Calu3 (cell line): Measurements from ENCODE around the gene RBM43. TPM values are rescaled to one million over a fixed set of nuclear protein-coding genes. Genes with fewer than 3 reads are reported as not detected.

Experiments
- BruUV-seq: library from RNA; stranded (reverse); fragments of 400-500 nt; replicated peaks from 2 replicates; lab custom pipeline; 2021; lab: Mats Ljungman, UMichigan
- CTCF ChIA-PET: fragments of 300-600 bp; sonication (Branson Sonifier 250); formaldehyde crosslinking; loops from one replicate; lab custom pipeline; 2022; ENCODE audit warnings: antibody characterized with exemption; lab: Charles Lee
- DNase-seq: peaks from one replicate; pipeline ENCODE4 v3.0.0; 2022
- H3K27ac Mint-ChIP-seq: one replicate; pipeline ENCODE4 v1.8.0; 2022; ENCODE audit warnings: mixed read lengths; ENCODE audit not compliant: unreplicated experiment
- H3K27me3 Mint-ChIP-seq: one replicate; pipeline ENCODE4 v1.8.0; 2022; ENCODE audit warnings: mixed read lengths; ENCODE audit not compliant: unreplicated experiment
- H3K36me3 Mint-ChIP-seq: one replicate; pipeline ENCODE4 v1.8.0; 2022; ENCODE audit warnings: mild to moderate bottlenecking, moderate library complexity, mixed read lengths; ENCODE audit not compliant: insufficient read depth, unreplicated experiment
- H3K4me1 Mint-ChIP-seq: one replicate; pipeline ENCODE4 v1.8.0; 2022; ENCODE audit warnings: mild to moderate bottlenecking, low read depth, mixed read lengths; ENCODE audit not compliant: unreplicated experiment
- H3K4me3 Mint-ChIP-seq: one replicate; pipeline ENCODE4 v1.8.0; 2022; ENCODE audit warnings: mild to moderate bottlenecking, low read depth, moderate library complexity, mixed read lengths; ENCODE audit not compliant: unreplicated experiment
- H3K9me3 Mint-ChIP-seq: one replicate; pipeline ENCODE4 v1.8.0; 2022; ENCODE audit warnings: low read depth, mixed read lengths; ENCODE audit not compliant: unreplicated experiment
- intact Hi-C: fragments of 100-400 bp; cut with micrococcal nuclease; formaldehyde crosslinking; loops from one replicate; pipeline ENCODE4 v1.10.0; 2022; ENCODE audit not compliant: unreplicated experiment
- total RNA-seq: library from RNA; stranded (reverse); gene quantifications from 2 replicates; pipeline ENCODE4 v1.2.3, GENCODE V29; 2022
- TF ChIP-seq, protein P1 (sequence below): fragments of 200-600 bp; IDR thresholded peaks from one replicate; pipeline ENCODE4 v1.8.0; 2022; ENCODE audit warnings: antibody characterized with exemption; ENCODE audit not compliant: unreplicated experiment

Gene RBM43
- total RNA-seq, 1 experiment from 2014 or later, result 5.2 TPM

- Mint-ChIP-seq H3K4me3 (no peak overlapping the region), H3K36me3 (no peaks in the 10 kb centered on the region), H3K27me3 (no peaks in the 10 kb centered on the region), H3K4me1 (peaks cover 14% of the 10 kb centered on the region), H3K9me3 (peaks cover 2% of the 10 kb centered on the region), H3K27ac (no peak overlapping the region)
- CTCF ChIA-PET, result interaction anchor here (0.6 kb wide), 1 partner anchor 733 kb away, joined by 5 read pairs; no protein-coding TSS in a partner anchor
- intact Hi-C loops, result no loop called here
- DNase-seq, result no peak
- TF ChIP-seq, protein P1, sequence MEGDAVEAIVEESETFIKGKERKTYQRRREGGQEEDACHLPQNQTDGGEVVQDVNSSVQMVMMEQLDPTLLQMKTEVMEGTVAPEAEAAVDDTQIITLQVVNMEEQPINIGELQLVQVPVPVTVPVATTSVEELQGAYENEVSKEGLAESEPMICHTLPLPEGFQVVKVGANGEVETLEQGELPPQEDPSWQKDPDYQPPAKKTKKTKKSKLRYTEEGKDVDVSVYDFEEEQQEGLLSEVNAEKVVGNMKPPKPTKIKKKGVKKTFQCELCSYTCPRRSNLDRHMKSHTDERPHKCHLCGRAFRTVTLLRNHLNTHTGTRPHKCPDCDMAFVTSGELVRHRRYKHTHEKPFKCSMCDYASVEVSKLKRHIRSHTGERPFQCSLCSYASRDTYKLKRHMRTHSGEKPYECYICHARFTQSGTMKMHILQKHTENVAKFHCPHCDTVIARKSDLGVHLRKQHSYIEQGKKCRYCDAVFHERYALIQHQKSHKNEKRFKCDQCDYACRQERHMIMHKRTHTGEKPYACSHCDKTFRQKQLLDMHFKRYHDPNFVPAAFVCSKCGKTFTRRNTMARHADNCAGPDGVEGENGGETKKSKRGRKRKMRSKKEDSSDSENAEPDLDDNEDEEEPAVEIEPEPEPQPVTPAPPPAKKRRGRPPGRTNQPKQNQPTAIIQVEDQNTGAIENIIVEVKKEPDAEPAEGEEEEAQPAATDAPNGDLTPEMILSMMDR, result no peak
- BruUV-seq, result no TSS peak
Measured at GRCh38 chr2:151268085-151268484, 6.4 kb upstream of the RBM43 start.

DNA sequence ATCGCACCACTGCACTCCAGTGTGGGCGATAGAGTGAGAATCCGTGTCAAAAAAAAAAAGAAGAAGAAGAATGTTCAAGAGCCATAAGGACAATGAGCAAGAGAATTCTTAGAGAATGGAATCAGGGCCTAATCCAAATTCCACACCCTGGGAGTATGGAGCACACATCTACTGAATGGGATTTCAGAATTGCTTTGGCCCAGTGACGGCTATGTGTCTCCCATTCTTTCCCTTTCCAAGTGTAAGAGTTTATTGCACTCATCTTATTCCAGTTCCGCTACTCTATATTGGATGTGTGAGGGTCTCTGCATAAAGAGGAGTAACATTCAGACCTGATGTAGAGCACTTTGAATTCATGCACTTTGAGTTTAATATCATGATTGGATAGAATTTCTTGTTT is 5.9 kb upstream of the RBM43 start:
- peaks cover 2% of the 10 kb centered on the region for H3K9me3 Mint-ChIP-seq
- no TSS peak for BruUV-seq
- no peaks in the 10 kb centered on the region for H3K27me3 Mint-ChIP-seq
- TF ChIP-seq, protein P1, result no peak
- peaks cover 14% of the 10 kb centered on the region for H3K4me1 Mint-ChIP-seq
- no peak overlapping the region for H3K27ac Mint-ChIP-seq
- H3K4me3 Mint-ChIP-seq, result no peak overlapping the region
- DNase-seq, result no peak
- intact Hi-C loops, result no loop called here
- H3K36me3 Mint-ChIP-seq, result no peaks in the 10 kb centered on the region
- CTCF ChIA-PET, result no interaction called here

GRCh38 chr2:151265991-151266390 is 4.3 kb upstream of the RBM43 start:
- Mint-ChIP-seq H3K27me3 (no peaks in the 10 kb centered on the region), H3K27ac (no peak overlapping the region), H3K36me3 (peaks cover 11% of the 10 kb centered on the region), H3K4me3 (no peak overlapping the region), H3K9me3 (peaks cover 2% of the 10 kb centered on the region), H3K4me1 (peaks cover 14% of the 10 kb centered on the region)
- CTCF ChIA-PET, result interaction anchor here (0.6 to 0.7 kb wide), 2 partner anchors 27 to 560 kb away, joined by 3 read pairs; no protein-coding TSS in a partner anchor
- no peak for DNase-seq
- TF ChIP-seq, protein P1, result no peak
- intact Hi-C loops, result no loop called here
- no TSS peak for BruUV-seq

DNA sequence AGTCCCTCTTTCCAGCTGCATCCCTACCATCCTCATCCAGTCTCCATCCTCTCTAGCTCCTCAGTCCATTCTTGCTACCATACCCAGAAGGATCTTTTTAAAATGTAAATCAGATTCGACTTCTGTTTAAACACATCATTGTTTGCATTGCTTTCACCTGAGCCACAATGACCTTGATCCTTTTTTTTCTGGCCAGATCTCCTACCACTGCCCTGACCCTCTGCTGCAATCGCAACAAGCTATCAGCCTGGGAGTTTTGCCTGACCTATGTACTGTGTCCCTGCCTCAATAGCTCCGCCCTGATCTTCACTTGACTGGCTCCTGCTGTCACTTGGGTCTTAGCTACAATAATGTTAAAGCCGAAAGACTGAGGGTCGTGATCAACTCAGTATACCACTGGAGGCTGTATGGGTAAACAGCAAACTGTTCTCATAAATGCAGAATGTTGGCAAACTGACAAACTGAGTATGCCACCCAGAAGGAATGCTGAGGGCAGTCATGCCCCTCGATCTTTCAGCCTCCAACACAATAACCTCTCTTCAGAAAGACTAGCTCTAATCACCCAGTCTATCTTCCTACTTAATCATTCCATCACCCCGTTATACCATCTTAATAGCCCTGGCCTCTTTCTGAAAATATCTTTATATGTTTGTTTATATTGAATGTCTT is 2.6 kb upstream of the RBM43 start:
- Mint-ChIP-seq H3K4me3 (no peak overlapping the region), H3K27me3 (no peaks in the 10 kb centered on the region), H3K4me1 (peaks cover 14% of the 10 kb centered on the region), H3K27ac (no peak overlapping the region), H3K36me3 (peaks cover 19% of the 10 kb centered on the region), H3K9me3 (peaks cover 2% of the 10 kb centered on the region)
- BruUV-seq, result no TSS peak
- TF ChIP-seq, protein P1, result no peak
- DNase-seq, result no peak
- intact Hi-C loops, result loop anchor here (5.0 kb wide), 1 partner anchor 148 kb away; no protein-coding TSS in a partner anchor
- CTCF ChIA-PET, result interaction anchor here (0.7 kb wide), 1 partner anchor 20 kb away, joined by 6 read pairs; no protein-coding TSS in a partner anchor
